ENCODE data around the gene SNCA.

Gene SNCA

DNA sequence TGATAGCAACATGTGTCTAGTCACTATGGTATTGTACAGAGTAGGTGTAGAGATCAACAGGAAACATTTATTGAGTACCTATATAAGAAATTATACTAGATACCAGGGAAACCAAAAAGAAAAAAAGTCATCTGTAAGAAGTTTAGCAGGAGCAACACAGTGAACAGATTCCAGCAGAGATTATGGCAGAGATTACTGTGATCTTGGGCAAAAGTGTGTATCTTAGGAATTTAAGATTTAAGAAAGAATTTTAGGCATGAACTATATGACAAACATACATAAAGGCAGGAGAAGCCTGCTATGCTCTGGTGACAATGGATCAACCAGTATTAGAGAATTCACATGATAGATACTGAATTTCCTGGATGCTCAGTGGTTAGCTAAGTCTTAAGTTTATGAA is 37.9 kb downstream of the SNCA start:
- TF ChIP-seq MYC (IDR thresholded peaks at IDR 0.05; ENCODE audit: low read depth, low read length) (no peak), POLR2A (IDR thresholded peaks at IDR 0.05; ENCODE audit: extremely low read depth, insufficient read length) (no peak)
- TF ChIP-seq, protein P1, sequence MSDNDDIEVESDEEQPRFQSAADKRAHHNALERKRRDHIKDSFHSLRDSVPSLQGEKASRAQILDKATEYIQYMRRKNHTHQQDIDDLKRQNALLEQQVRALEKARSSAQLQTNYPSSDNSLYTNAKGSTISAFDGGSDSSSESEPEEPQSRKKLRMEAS (IDR thresholded peaks at IDR 0.05; ENCODE audit: low read depth, low read length), result no peak
- TF ChIP-seq, protein P2, sequence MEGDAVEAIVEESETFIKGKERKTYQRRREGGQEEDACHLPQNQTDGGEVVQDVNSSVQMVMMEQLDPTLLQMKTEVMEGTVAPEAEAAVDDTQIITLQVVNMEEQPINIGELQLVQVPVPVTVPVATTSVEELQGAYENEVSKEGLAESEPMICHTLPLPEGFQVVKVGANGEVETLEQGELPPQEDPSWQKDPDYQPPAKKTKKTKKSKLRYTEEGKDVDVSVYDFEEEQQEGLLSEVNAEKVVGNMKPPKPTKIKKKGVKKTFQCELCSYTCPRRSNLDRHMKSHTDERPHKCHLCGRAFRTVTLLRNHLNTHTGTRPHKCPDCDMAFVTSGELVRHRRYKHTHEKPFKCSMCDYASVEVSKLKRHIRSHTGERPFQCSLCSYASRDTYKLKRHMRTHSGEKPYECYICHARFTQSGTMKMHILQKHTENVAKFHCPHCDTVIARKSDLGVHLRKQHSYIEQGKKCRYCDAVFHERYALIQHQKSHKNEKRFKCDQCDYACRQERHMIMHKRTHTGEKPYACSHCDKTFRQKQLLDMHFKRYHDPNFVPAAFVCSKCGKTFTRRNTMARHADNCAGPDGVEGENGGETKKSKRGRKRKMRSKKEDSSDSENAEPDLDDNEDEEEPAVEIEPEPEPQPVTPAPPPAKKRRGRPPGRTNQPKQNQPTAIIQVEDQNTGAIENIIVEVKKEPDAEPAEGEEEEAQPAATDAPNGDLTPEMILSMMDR (IDR thresholded peaks at IDR 0.05; ENCODE audit: low read depth, low read length), result no peak
- no peak overlapping the region for H3K4me3 ChIP-seq (ENCODE audit: low read depth, low read length)
- DNase-seq (ENCODE audit: low read depth), result no peak

DNA sequence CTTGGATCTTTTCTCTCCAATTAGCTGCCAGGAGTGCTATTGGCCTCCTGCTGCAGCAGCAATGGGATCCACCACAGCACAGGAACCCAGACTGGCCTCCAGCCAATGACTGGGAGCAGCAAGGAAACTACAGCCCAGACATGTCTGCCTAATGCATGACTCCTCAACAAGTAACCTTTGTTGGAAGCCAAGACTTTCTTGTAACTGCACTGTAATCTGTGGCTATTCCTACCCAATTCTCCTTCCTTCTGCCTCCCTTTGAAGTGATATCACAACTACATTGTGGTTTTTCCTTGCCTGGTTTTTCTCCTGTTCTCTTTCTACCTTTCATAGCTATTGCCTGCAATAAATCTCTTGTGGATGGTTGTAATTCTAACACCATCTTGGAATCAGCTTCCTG is 39.8 kb downstream of the SNCA start:
- H3K4me3 ChIP-seq (ENCODE audit: low read depth, low read length), result no peak overlapping the region
- no peak for DNase-seq (ENCODE audit: low read depth)
- TF ChIP-seq, protein P2 (IDR thresholded peaks at IDR 0.05; ENCODE audit: low read depth, low read length), result no peak
- no peak for TF ChIP-seq MYC (IDR thresholded peaks at IDR 0.05; ENCODE audit: low read depth, low read length)
- TF ChIP-seq, protein P1 (IDR thresholded peaks at IDR 0.05; ENCODE audit: low read depth, low read length), result no peak
- TF ChIP-seq POLR2A (IDR thresholded peaks at IDR 0.05; ENCODE audit: extremely low read depth, insufficient read length), result no peak

DNA sequence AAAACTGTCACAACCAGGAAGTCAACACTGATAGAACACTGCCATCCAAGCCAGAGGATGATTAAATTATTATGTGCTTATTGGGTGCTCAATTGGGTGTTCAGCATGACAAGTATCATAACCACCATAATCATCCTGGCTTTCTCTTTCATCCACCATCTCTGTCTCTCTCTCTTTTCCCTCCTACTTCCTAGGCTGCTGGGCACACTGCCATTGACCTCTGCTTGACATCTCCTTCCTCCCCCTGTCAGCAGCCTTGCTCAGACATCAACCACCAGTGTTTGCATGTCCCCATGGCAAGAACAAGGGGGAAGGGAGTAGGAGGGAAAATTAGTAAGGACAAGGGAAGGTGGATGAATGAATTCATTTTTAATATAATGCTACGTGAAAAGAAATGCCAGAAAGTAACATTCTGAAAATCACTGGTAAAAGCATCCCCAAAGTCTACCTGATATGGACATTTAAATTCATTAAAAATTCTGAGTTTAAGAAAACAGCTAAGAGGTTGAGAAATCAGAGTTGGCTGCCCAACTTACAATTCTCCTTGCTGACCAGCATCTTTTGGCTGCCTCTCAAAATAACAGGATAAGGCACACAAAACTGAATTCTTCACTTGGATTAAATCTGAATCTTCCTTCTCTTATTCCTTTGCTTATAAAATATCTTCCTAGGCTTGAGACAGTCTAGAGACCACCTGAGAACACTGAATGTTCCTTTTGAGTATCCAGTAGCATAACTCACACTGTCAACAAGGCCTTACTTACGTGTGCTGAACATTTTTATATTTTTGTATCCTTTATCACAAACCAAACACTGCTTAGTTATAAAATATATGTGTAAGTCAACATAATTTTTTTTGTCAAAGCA is 48.5 kb downstream of the SNCA start:
- TF ChIP-seq, protein P2 (IDR thresholded peaks at IDR 0.05; ENCODE audit: low read depth, low read length), result no peak
- TF ChIP-seq, protein P1 (IDR thresholded peaks at IDR 0.05; ENCODE audit: low read depth, low read length), result no peak
- TF ChIP-seq MYC (IDR thresholded peaks at IDR 0.05; ENCODE audit: low read depth, low read length) (no peak), POLR2A (IDR thresholded peaks at IDR 0.05; ENCODE audit: extremely low read depth, insufficient read length) (no peak)
- DNase-seq (ENCODE audit: low read depth), result no peak
- no peak overlapping the region for H3K4me3 ChIP-seq (ENCODE audit: low read depth, low read length)

DNA sequence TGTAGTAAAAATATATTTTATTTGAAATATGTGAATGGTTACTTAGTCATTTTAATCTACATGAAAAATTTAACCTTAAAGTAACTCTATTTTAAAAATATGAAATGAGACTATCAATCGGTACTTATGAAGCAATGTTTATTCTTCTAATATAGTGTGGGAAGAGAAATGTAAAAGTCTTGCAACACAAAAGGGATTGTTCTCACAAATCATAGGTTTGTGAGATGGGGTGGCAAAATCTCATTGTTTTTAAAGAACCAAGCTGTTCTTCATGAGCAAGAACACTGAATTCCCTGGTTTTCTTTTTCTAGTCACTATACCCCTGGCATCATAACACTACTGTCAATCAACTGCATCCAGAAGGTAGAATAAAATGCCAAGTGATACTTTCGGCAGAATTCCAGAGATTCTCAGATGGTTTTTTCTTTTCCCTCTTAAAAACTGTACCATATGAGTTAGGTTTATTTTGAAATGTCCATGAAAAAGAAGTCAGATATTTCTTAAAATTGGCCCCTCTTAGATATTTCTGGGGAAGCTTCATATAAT is 52.2 kb downstream of the SNCA start:
- DNase-seq (ENCODE audit: low read depth), result no peak
- no peak for TF ChIP-seq POLR2A (IDR thresholded peaks at IDR 0.05; ENCODE audit: extremely low read depth, insufficient read length)
- TF ChIP-seq, protein P1 (IDR thresholded peaks at IDR 0.05; ENCODE audit: low read depth, low read length), result no peak
- TF ChIP-seq, protein P2 (IDR thresholded peaks at IDR 0.05; ENCODE audit: low read depth, low read length), result no peak
- no peak for TF ChIP-seq MYC (IDR thresholded peaks at IDR 0.05; ENCODE audit: low read depth, low read length)
- no peak overlapping the region for H3K4me3 ChIP-seq (ENCODE audit: low read depth, low read length)

DNA sequence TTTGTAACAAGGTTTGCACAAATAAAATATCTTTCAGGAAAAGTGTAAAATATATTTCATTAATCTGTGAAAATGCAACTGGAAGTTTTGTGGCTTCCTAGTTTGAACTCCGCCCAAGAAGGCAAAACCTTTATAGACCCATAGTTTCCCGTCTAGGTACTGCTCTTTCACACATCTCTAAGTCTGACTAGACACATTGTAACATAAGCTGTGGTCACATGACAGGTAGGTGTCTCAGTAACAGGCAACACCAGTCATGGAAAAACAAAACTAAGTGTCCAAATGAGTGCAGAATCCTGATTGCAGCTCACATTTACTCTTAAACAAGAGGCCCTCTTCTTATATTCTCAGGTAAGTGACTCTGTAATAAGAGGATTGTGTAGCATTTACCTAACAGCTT is 55.6 kb downstream of the SNCA start:
- no peak for DNase-seq (ENCODE audit: low read depth)
- TF ChIP-seq, protein P2 (IDR thresholded peaks at IDR 0.05; ENCODE audit: low read depth, low read length), result no peak
- TF ChIP-seq, protein P1 (IDR thresholded peaks at IDR 0.05; ENCODE audit: low read depth, low read length), result no peak
- H3K4me3 ChIP-seq (ENCODE audit: low read depth, low read length), result no peak overlapping the region

All from NB4 (cell line).